Endothelial cell of umbilical vein (primary cell): ENCODE measurements around the gene HOXD4. TPM values are rescaled to one million over a fixed set of nuclear protein-coding genes. Genes with fewer than 3 reads are reported as not detected.

ENCODE experiments used
- Bru-seq: library from RNA; stranded (reverse); fragments of 400-500 nt; gene quantifications from one replicate; lab custom pipeline; 2021; lab: Mats Ljungman, UMichigan
- BruChase-seq, 2 experiments: library from RNA; stranded (reverse); fragments of 400-500 nt; gene quantifications; one replicate each; lab custom pipeline; 2021; lab: Mats Ljungman, UMichigan
- BruUV-seq: library from RNA; stranded (reverse); fragments of 400-500 nt; replicated peaks from 2 replicates; lab custom pipeline; 2021; lab: Mats Ljungman, UMichigan
- CTCF ChIA-PET: fragments of 300-600, 350-600 bp; sonication (Branson Sonifier 250); formaldehyde crosslinking; loops from one replicate; lab custom pipeline; 2021; ENCODE audit warnings: antibody characterized with exemption, inconsistent platforms; lab: Charles Lee
- POLR2A ChIA-PET: fragments of 300-600, 350-600 bp; sonication (Branson Sonifier 250); formaldehyde crosslinking; loops from one replicate; lab custom pipeline; 2021; ENCODE audit warnings: antibody characterized with exemption, inconsistent platforms; lab: Charles Lee
- DNase-seq: peaks from one replicate; pipeline ENCODE4 v3.0.0-alpha.2; 2011; ENCODE audit warnings: low read depth, low spot score
- FAIRE-seq: peaks from 2 replicates; lab custom pipeline; 2011; peaks lifted over from hg19 to GRCh38; lab: Jason Lieb, UNC
- H2AFZ ChIP-seq: 2 replicates; pipeline ENCODE4 v1.6.0; 2012; ENCODE audit warnings: low read depth, low read length, control low read depth, inconsistent platforms
- H3K27ac ChIP-seq: 2 replicates; pipeline ENCODE4 v1.5.1; 2011; ENCODE audit warnings: low read depth, mild to moderate bottlenecking, control low read depth, low read length, moderate library complexity; ENCODE audit not compliant: insufficient read depth
- H3K27me3 ChIP-seq, 2 experiments: 2 replicates each; pipeline versions ENCODE4 v1.6.0 to v1.6.1; 2011; ENCODE audit warnings: low read length in 2 of 2, mixed read lengths in 1 of 2; ENCODE audit not compliant: control insufficient read depth in 2 of 2, insufficient read depth in 2 of 2
- H3K36me3 ChIP-seq, 2 experiments: 2 replicates in 1 of 2; 3 replicates in 1 of 2; pipeline ENCODE4 v1.5.1; 2011; ENCODE audit warnings: low read length in 2 of 2, mild to moderate bottlenecking in 1 of 2, moderate library complexity in 1 of 2; ENCODE audit not compliant: control insufficient read depth in 2 of 2, insufficient read depth in 2 of 2; ENCODE audit errors: extremely low read depth in 1 of 2
- H3K4me1 ChIP-seq: 3 replicates; pipeline ENCODE4 v1.5.1; 2011; ENCODE audit warnings: mild to moderate bottlenecking, low read length; ENCODE audit not compliant: control insufficient read depth, insufficient read depth; ENCODE audit errors: extremely low read depth
- H3K4me2 ChIP-seq: 2 replicates; pipeline ENCODE4 v1.6.1; 2011; ENCODE audit warnings: low read length, control low read depth, mixed read lengths; ENCODE audit not compliant: insufficient read depth
- H3K4me3 ChIP-seq, 3 experiments: fragments of 200-600 bp in 1 of 3; sonication (generic), shearing (Covaris generic) in 1 of 3; replicated peaks in 1 of 3; 2 replicates each; pipeline ENCODE4 v1.5.1; 2011 to 2016; ENCODE audit warnings: control low read depth in 3 of 3, low read length in 3 of 3, mild to moderate bottlenecking in 2 of 3, inconsistent platforms in 1 of 3, low read depth in 1 of 3, moderate library complexity in 1 of 3; ENCODE audit not compliant: insufficient read depth in 1 of 3
- H3K79me2 ChIP-seq: 2 replicates; pipeline ENCODE4 v1.6.0; 2012; ENCODE audit warnings: low read length, inconsistent platforms; ENCODE audit not compliant: control insufficient read depth, insufficient read depth
- H3K9ac ChIP-seq: replicated peaks from 2 replicates; pipeline ENCODE3; 2011; ENCODE audit warnings: low read length, control low read depth; ENCODE audit not compliant: insufficient read depth; ENCODE audit errors: extremely low read depth
- H3K9me1 ChIP-seq: replicated peaks from 3 replicates; pipeline ENCODE4 v1.6.0; 2011; ENCODE audit warnings: mild to moderate bottlenecking, low read length; ENCODE audit not compliant: control insufficient read depth, insufficient read depth; ENCODE audit errors: extremely low read depth
- H3K9me3 ChIP-seq: replicated peaks from 2 replicates; pipeline ENCODE4 v1.5.1; 2012; ENCODE audit warnings: low read length, inconsistent platforms; ENCODE audit not compliant: control insufficient read depth, insufficient read depth
- H4K20me1 ChIP-seq: replicated peaks from 2 replicates; pipeline ENCODE3; 2011; ENCODE audit warnings: mild to moderate bottlenecking, low read length; ENCODE audit not compliant: control insufficient read depth, insufficient read depth; ENCODE audit errors: extremely low read depth
- CTCF ChIP-seq, 2 donors: IDR thresholded peaks; 1 replicate in 1 of 2; 2 replicates in 1 of 2; pipeline ENCODE4 v1.5.1; 2011; ENCODE audit warnings: low read length in 2 of 2, mild to moderate bottlenecking in 2 of 2, moderate library complexity in 2 of 2, control low read depth in 1 of 2, inconsistent platforms in 1 of 2, low read depth in 1 of 2; ENCODE audit not compliant: insufficient read depth in 1 of 2; ENCODE audit errors: extremely low read depth in 1 of 2
- EZH2 ChIP-seq: IDR thresholded peaks from 2 replicates; pipeline ENCODE4 v1.6.1; 2012; ENCODE audit warnings: borderline replicate concordance, low read depth, mild to moderate bottlenecking, moderate library complexity, low read length, inconsistent platforms; ENCODE audit not compliant: severe bottlenecking
- GATA2 ChIP-seq: IDR thresholded peaks from 2 replicates; pipeline ENCODE4 v1.7.0; 2011; ENCODE audit warnings: low read depth, mild to moderate bottlenecking, moderate library complexity, mixed read lengths, low read length; ENCODE audit not compliant: insufficient read length, insufficient read depth
- JUN ChIP-seq: IDR thresholded peaks from 2 replicates; pipeline ENCODE4 v1.6.1; 2011; ENCODE audit warnings: borderline replicate concordance, low read depth; ENCODE audit not compliant: insufficient read length, insufficient read depth
- MAX ChIP-seq: IDR thresholded peaks from 2 replicates; pipeline ENCODE4 v1.6.1; 2011; ENCODE audit not compliant: insufficient read depth, insufficient read length
- POLR2A ChIP-seq: IDR thresholded peaks from 2 replicates; pipeline ENCODE4 v1.6.1; 2012; ENCODE audit warnings: low read depth, mild to moderate bottlenecking, control low read depth, low read length
- POLR2AphosphoS5 ChIP-seq: IDR thresholded peaks from 2 replicates; pipeline ENCODE4 v1.6.1; 2012; ENCODE audit warnings: low read depth, mild to moderate bottlenecking, control low read depth, low read length, moderate library complexity; ENCODE audit not compliant: insufficient read depth
- dilution Hi-C: fragments of 300-500 bp; cut with MboI; formaldehyde crosslinking; loops from one replicate; pipeline ENCODE4 v1.15.0; 2019; ENCODE audit warnings: low sequenced_read_pairs; ENCODE audit not compliant: extremely low pct_ligation_motif_present
- intact Hi-C: fragments of 100-400 bp; cut with micrococcal nuclease; formaldehyde crosslinking; loops from one replicate; pipeline ENCODE4 v1.10.0; 2022
- long read RNA-seq: library from polyadenylated mRNA; stranded (forward); transcript quantifications from one replicate; pipeline ENCODE4 v2.0.0, GENCODE V29; 2021
- polyA minus RNA-seq, 3 experiments: library from RNA; depleted of rRNA, polyadenylated mRNA; stranded (reverse); fragments of >200 nt; gene quantifications; 1 replicate in 1 of 3; 2 replicates in 2 of 3; pipeline ENCODE4 v1.2.3, GENCODE V29; 2011
- polyA plus RNA-seq, 4 experiments: library from polyadenylated mRNA; depleted of rRNA in 3 of 4; stranded (reverse) in 3 of 4; unstranded in 1 of 4; fragments of >200 nt; gene quantifications; 2 replicates each; pipeline versions ENCODE4 v1.2.1 to v1.2.3, GENCODE V29; 2011 to 2012; ENCODE audit warnings: missing spikeins in 1 of 4
- total RNA-seq: library from RNA; stranded (reverse); gene quantifications from 2 replicates; pipeline ENCODE4 v1.2.3, GENCODE V29; 2021

The HOXD4 gene
- total RNA-seq (11.5 and 13.7 TPM in 2 replicates), polyA plus RNA-seq (7.6 TPM in 2 replicates), polyA minus RNA-seq (2.7 and 2.9 TPM in 2 replicates), Bru-seq, nascent RNA (percentile 72 among the genes with signal in this experiment), BruChase-seq, experiment 1, labeled RNA remaining after a 6-hour chase (percentile 70 among the genes with signal in this experiment), BruChase-seq, experiment 2, labeled RNA remaining after a 2-hour chase (percentile 89 among the genes with signal in this experiment)
- 1.2 and 2.2 TPM in 2 replicates for polyA plus RNA-seq (2011; cell fraction: cytosol; rRNA removed)
- 58.7 and 63.3 TPM in 2 replicates for polyA plus RNA-seq (2011; cell fraction: nucleus; rRNA removed)
- 4.0 and 6.6 TPM in 2 replicates for polyA plus RNA-seq (2012)
- polyA minus RNA-seq (2011; cell fraction: cytosol; rRNA and poly(A)+ RNA removed), result not detected
- 10.7 and 10.8 TPM in 2 replicates for polyA minus RNA-seq (2011; cell fraction: nucleus; rRNA and poly(A)+ RNA removed)
- long read RNA-seq, result 0 reads

- H3K79me2 ChIP-seq, result peaks cover 26% of the 10 kb centered on the region
- TF ChIP-seq GATA2 (no peak), POLR2AphosphoS5 (no peak), JUN (no peak), CTCF (IDR thresholded peaks at IDR 0.05; ENCODE audit: extremely low read depth in 1 of 2, insufficient read depth in 1 of 2, low read depth in 1 of 2, low read length in 2 of 2) (no peak), MAX (no peak), POLR2A (no peak), EZH2 (no peak)
- ChIA-PET POLR2A (no interaction called here), CTCF (interaction anchor here (0.9 to 3.0 kb wide), 6 partner anchors 13 to 487 kb away, joined by 3 to 11 read pairs (median 4); no protein-coding TSS in a partner anchor)
- no peak within 1 kb of the TSS for H3K9ac ChIP-seq
- H2AFZ ChIP-seq, result no peak within 1 kb of the TSS
- dilution Hi-C loops (no loop called here), intact Hi-C loops (no loop called here)
- no peak within 1 kb of the TSS for H3K4me2 ChIP-seq
- peaks cover 2 to 22% of the 10 kb centered on the region in 2 experiments for H3K36me3 ChIP-seq
- BruUV-seq, result no TSS peak
- no peaks in the 10 kb centered on the region for H4K20me1 ChIP-seq
- no peak for FAIRE-seq
- DNase-seq, result no peak
- H3K9me1 ChIP-seq, result no peaks in the 10 kb centered on the region
- H3K27ac ChIP-seq, result no peak within 1 kb of the TSS
- H3K9me3 ChIP-seq, result no peaks in the 10 kb centered on the region
- no peaks in the 10 kb centered on the region for H3K27me3 ChIP-seq
- no peaks in the 10 kb centered on the region for H3K4me1 ChIP-seq
- H3K4me3 ChIP-seq, result no peak within 1 kb of the TSS
Measured at GRCh38 chr2:176151442-176152287, at the start of gene HOXD4. Gene HOXD4, plus strand, starts transcription at chr2:176151550. Its CDS starts 84 bp downstream, at chr2:176151634.
